Vagina (tissue), 2 donors: ENCODE data around the gene NUDT2.

Experiments used
- POLR2AphosphoS5 ChIP-seq, 2 donors: sonication (generic); formaldehyde crosslinking; IDR thresholded peaks; one replicate each; pipeline ENCODE4 v1.9.0; 2017; ENCODE audit warnings: antibody characterized with exemption in 2 of 2, mild to moderate bottlenecking in 2 of 2, low read depth in 1 of 2; ENCODE audit not compliant: insufficient read depth in 1 of 2
- TF ChIP-seq, protein P1 (sequence below), 3 experiments: fragments of 450-650 bp in 2 of 3; fragments of 200-600 bp in 1 of 3; sonication (generic) in 1 of 3; IDR thresholded peaks; one replicate each; pipeline ENCODE4 v1.5.1; 2017 to 2019; ENCODE audit warnings: antibody characterized with exemption in 3 of 3, mild to moderate bottlenecking in 2 of 3, moderate library complexity in 2 of 3

- no peak for TF ChIP-seq POLR2AphosphoS5 (IDR thresholded peaks at IDR 0.05; ENCODE audit: insufficient read depth in 1 of 2, low read depth in 1 of 2)
- TF ChIP-seq, protein P1, sequence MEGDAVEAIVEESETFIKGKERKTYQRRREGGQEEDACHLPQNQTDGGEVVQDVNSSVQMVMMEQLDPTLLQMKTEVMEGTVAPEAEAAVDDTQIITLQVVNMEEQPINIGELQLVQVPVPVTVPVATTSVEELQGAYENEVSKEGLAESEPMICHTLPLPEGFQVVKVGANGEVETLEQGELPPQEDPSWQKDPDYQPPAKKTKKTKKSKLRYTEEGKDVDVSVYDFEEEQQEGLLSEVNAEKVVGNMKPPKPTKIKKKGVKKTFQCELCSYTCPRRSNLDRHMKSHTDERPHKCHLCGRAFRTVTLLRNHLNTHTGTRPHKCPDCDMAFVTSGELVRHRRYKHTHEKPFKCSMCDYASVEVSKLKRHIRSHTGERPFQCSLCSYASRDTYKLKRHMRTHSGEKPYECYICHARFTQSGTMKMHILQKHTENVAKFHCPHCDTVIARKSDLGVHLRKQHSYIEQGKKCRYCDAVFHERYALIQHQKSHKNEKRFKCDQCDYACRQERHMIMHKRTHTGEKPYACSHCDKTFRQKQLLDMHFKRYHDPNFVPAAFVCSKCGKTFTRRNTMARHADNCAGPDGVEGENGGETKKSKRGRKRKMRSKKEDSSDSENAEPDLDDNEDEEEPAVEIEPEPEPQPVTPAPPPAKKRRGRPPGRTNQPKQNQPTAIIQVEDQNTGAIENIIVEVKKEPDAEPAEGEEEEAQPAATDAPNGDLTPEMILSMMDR (IDR thresholded peaks at IDR 0.05), result no peak
Observed at GRCh38 chr9:34374339-34374738, 45.0 kb downstream of the NUDT2 start.
